Measurements from ENCODE around the gene CALN1. TPM values are rescaled to one million over a fixed set of nuclear protein-coding genes. Genes with fewer than 3 reads are reported as not detected.

CALN1 gene
- total and polyA plus RNA-seq, 2 experiments from 2014 or later: 0.23 to 0.28 TPM

GRCh38 chr7:72112992-72113391, 299.1 kb downstream of the CALN1 start:
- Histone ChIP-seq H4K20me1 (ENCODE audit: insufficient read depth, poor library complexity, severe bottlenecking) (no peaks in the 10 kb centered on the region), H3K79me2 (no peaks in the 10 kb centered on the region), H3K27ac (no peak overlapping the region), H3K9me3 (ENCODE audit: low read depth) (no peaks in the 10 kb centered on the region), H3K36me3 (replicated peaks; ENCODE audit: insufficient read depth, low read depth) (no peaks in the 10 kb centered on the region), H3K27me3 (no peaks in the 10 kb centered on the region), H3K9me2 (replicated peaks; ENCODE audit: insufficient read depth) (no peaks in the 10 kb centered on the region), H3K4me2 (no peak overlapping the region), H3K4me3 (no peak overlapping the region), H2AFZ (no peak overlapping the region), H3K4me1 (ENCODE audit: insufficient read depth) (no peaks in the 10 kb centered on the region)
- no peak for DNase-seq (ENCODE audit: low spot score)
- TF ChIP-seq EZH2 (IDR thresholded peaks at IDR 0.05; ENCODE audit: borderline replicate concordance): no peak
- no peak for TF ChIP-seq EZH2phosphoT487 (IDR thresholded peaks at IDR 0.05; ENCODE audit: low read depth, severe bottlenecking, unreplicated experiment)
- TF ChIP-seq CTCF (IDR thresholded peaks at IDR 0.05; ENCODE audit: poor library complexity): no peak
- 73% methylated on average over 5 of the region's 5 CpGs for WGBS (ENCODE audit: low lambda C conversion rate, missing lambda C conversion rate)

- WGBS (ENCODE audit: low lambda C conversion rate, missing lambda C conversion rate): 74% methylated on average over 4 of the region's 4 CpGs
- DNase-seq (ENCODE audit: low spot score): no peak
- no peaks in the 10 kb centered on the region for H3K27me3 ChIP-seq
Observed at GRCh38 chr7:72112530-72112929, 299.6 kb downstream of the CALN1 start.

GRCh38 chr7:72111086-72111485, 301.1 kb downstream of the CALN1 start:
- no peak overlapping the region for H2AFZ ChIP-seq
- no peak for DNase-seq (ENCODE audit: low spot score)
- no peaks in the 10 kb centered on the region for H4K20me1 ChIP-seq (ENCODE audit: insufficient read depth, poor library complexity, severe bottlenecking)
- H3K36me3 ChIP-seq (replicated peaks; ENCODE audit: insufficient read depth, low read depth): no peaks in the 10 kb centered on the region
- WGBS (ENCODE audit: low lambda C conversion rate, missing lambda C conversion rate): 88% methylated on average over 8 of the region's 8 CpGs
- H3K27ac ChIP-seq: no peak overlapping the region
- H3K9me3 ChIP-seq (ENCODE audit: low read depth): no peaks in the 10 kb centered on the region
- H3K79me2 ChIP-seq: no peaks in the 10 kb centered on the region
- TF ChIP-seq EZH2 (IDR thresholded peaks at IDR 0.05; ENCODE audit: borderline replicate concordance): no peak
- no peak for TF ChIP-seq EZH2phosphoT487 (IDR thresholded peaks at IDR 0.05; ENCODE audit: low read depth, severe bottlenecking, unreplicated experiment)
- TF ChIP-seq CTCF (IDR thresholded peaks at IDR 0.05; ENCODE audit: poor library complexity): no peak
- no peaks in the 10 kb centered on the region for H3K27me3 ChIP-seq
- no peaks in the 10 kb centered on the region for H3K4me1 ChIP-seq (ENCODE audit: insufficient read depth)
- H3K4me2 ChIP-seq: no peak overlapping the region
- H3K4me3 ChIP-seq: no peak overlapping the region
- H3K9me2 ChIP-seq (replicated peaks; ENCODE audit: insufficient read depth): no peaks in the 10 kb centered on the region

More at GRCh38 chr7:72112530-72112929, 299.6 kb downstream of the CALN1 start:
- Histone ChIP-seq H3K79me2 (no peaks in the 10 kb centered on the region), H3K4me3 (no peak overlapping the region), H4K20me1 (ENCODE audit: insufficient read depth, poor library complexity, severe bottlenecking) (no peaks in the 10 kb centered on the region), H3K4me1 (ENCODE audit: insufficient read depth) (no peaks in the 10 kb centered on the region), H3K9me2 (replicated peaks; ENCODE audit: insufficient read depth) (no peaks in the 10 kb centered on the region), H3K4me2 (no peak overlapping the region), H3K27ac (no peak overlapping the region), H2AFZ (no peak overlapping the region), H3K9me3 (ENCODE audit: low read depth) (no peaks in the 10 kb centered on the region), H3K36me3 (replicated peaks; ENCODE audit: insufficient read depth, low read depth) (no peaks in the 10 kb centered on the region)
- no peak for TF ChIP-seq CTCF (IDR thresholded peaks at IDR 0.05; ENCODE audit: poor library complexity)
- TF ChIP-seq EZH2phosphoT487 (IDR thresholded peaks at IDR 0.05; ENCODE audit: low read depth, severe bottlenecking, unreplicated experiment): no peak
- no peak for TF ChIP-seq EZH2 (IDR thresholded peaks at IDR 0.05; ENCODE audit: borderline replicate concordance)

GRCh38 chr7:72109566-72109965, 302.6 kb downstream of the CALN1 start:
- no peak for DNase-seq (ENCODE audit: low spot score)
- H3K4me2 ChIP-seq: no peak overlapping the region
- 98% methylated on average over 8 of the region's 8 CpGs for WGBS (ENCODE audit: low lambda C conversion rate, missing lambda C conversion rate)

More at GRCh38 chr7:72109566-72109965, 302.6 kb downstream of the CALN1 start:
- no peaks in the 10 kb centered on the region for H4K20me1 ChIP-seq (ENCODE audit: insufficient read depth, poor library complexity, severe bottlenecking)
- TF ChIP-seq CTCF (IDR thresholded peaks at IDR 0.05; ENCODE audit: poor library complexity): no peak
- H3K79me2 ChIP-seq: no peaks in the 10 kb centered on the region
- H3K27me3 ChIP-seq: no peaks in the 10 kb centered on the region
- no peaks in the 10 kb centered on the region for H3K36me3 ChIP-seq (replicated peaks; ENCODE audit: insufficient read depth, low read depth)
- no peak overlapping the region for H2AFZ ChIP-seq
- no peaks in the 10 kb centered on the region for H3K4me1 ChIP-seq (ENCODE audit: insufficient read depth)
- H3K4me3 ChIP-seq: no peak overlapping the region
- H3K27ac ChIP-seq: no peak overlapping the region
- no peaks in the 10 kb centered on the region for H3K9me3 ChIP-seq (ENCODE audit: low read depth)
- H3K9me2 ChIP-seq (replicated peaks; ENCODE audit: insufficient read depth): no peaks in the 10 kb centered on the region
